GM06990 (cell line): ENCODE measurements around the gene ZNF471.
A peak's percentile ranks its signal among the peaks of the same experiment; 100 is the strongest.

Experiments
- DNase-seq: peaks from one replicate; pipeline ENCODE4 v3.0.0-alpha.2; 2011; ENCODE audit not compliant: insufficient read length; ENCODE audit errors: extremely low read depth
- H3K27me3 ChIP-seq: replicated peaks from 2 replicates; pipeline ENCODE4 v1.6.0; 2011; ENCODE audit warnings: low read length; ENCODE audit not compliant: control insufficient read depth, insufficient read depth
- H3K36me3 ChIP-seq: 2 replicates; pipeline ENCODE4 v1.5.1; 2011; ENCODE audit warnings: low read length; ENCODE audit not compliant: control insufficient read depth, insufficient read depth
- H3K4me3 ChIP-seq: replicated peaks from 2 replicates; pipeline ENCODE4 v1.5.1; 2011; ENCODE audit warnings: low read depth, mild to moderate bottlenecking, control low read depth, low read length
- TF ChIP-seq, protein P1 (sequence below): IDR thresholded peaks from 2 replicates; pipeline ENCODE4 v1.5.1; 2011; ENCODE audit warnings: low read length, control low read depth, mild to moderate bottlenecking, inconsistent platforms; ENCODE audit not compliant: insufficient read depth, poor library complexity, severe bottlenecking

Gene ZNF471

GRCh38 chr19:56566904-56567273, 59.2 kb downstream of the ZNF471 start:
- Histone ChIP-seq H3K27me3 (no peaks in the 10 kb centered on the region), H3K36me3 (no peaks in the 10 kb centered on the region), H3K4me3 (peak overlapping the region; percentile 73)
- DNase-seq = no peak
- TF ChIP-seq, protein P1, sequence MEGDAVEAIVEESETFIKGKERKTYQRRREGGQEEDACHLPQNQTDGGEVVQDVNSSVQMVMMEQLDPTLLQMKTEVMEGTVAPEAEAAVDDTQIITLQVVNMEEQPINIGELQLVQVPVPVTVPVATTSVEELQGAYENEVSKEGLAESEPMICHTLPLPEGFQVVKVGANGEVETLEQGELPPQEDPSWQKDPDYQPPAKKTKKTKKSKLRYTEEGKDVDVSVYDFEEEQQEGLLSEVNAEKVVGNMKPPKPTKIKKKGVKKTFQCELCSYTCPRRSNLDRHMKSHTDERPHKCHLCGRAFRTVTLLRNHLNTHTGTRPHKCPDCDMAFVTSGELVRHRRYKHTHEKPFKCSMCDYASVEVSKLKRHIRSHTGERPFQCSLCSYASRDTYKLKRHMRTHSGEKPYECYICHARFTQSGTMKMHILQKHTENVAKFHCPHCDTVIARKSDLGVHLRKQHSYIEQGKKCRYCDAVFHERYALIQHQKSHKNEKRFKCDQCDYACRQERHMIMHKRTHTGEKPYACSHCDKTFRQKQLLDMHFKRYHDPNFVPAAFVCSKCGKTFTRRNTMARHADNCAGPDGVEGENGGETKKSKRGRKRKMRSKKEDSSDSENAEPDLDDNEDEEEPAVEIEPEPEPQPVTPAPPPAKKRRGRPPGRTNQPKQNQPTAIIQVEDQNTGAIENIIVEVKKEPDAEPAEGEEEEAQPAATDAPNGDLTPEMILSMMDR = no peak

DNA sequence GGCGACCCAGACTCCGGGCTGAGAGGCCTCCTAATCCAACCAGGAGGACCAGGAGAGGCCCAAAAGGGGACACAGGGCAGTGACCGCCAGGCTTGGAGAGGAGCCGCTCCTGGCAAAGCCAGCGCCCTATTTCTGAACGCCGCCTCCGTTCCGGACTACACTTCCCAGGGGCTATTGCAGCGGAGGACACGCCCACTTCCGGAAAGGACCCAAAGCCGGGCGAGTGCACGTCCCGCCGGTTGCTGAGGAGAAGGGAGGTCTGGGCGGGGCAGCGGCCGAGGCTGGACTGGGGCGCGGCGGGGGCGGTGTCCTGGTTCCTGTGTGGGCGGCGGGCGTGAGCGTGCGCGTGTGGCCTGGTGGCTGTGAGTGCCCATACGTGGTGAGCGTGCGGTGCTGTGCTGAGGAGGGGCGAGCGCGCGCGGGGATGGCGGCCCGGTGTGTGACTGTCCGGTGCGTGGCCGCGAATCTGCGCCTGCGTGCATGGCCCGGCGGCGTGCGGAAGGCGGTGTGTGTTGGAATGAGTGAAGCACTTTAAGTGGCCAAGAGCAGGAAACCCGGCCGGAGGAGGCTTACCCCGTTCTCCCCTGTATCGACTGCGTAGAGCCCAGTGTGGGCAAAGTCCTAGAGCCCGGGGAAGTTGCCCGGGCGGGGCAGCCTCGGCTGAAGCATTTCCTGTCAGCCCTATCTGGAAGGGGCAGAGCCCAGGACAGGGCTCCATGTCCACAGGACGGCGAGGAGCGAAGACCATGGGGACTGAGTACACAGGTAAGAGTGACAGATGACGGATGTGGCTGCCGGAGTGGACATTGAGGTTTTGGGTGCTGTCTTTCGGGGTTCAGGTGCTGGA, 59.8 kb downstream of the ZNF471 start, which contains the start of gene ZNF470:
Gene ZNF470 (plus strand): TSS at position 195 of the 847 bp plus-strand sequence. CDS start 2,844 bp downstream, outside the sequence.
- DNase-seq = peak; percentile 88
- Histone ChIP-seq H3K27me3 (no peaks in the 10 kb centered on the region), H3K36me3 (no peaks in the 10 kb centered on the region), H3K4me3 (peak within 1 kb of the TSS; percentile 73)
- TF ChIP-seq, protein P1 = no peak

GRCh38 chr19:56572589-56572988, 64.9 kb downstream of the ZNF471 start:
- DNase-seq = no peak
- TF ChIP-seq, protein P1 = no peak
- no peak overlapping the region for H3K4me3 ChIP-seq
- H3K36me3 ChIP-seq = no peaks in the 10 kb centered on the region
- no peaks in the 10 kb centered on the region for H3K27me3 ChIP-seq

DNA sequence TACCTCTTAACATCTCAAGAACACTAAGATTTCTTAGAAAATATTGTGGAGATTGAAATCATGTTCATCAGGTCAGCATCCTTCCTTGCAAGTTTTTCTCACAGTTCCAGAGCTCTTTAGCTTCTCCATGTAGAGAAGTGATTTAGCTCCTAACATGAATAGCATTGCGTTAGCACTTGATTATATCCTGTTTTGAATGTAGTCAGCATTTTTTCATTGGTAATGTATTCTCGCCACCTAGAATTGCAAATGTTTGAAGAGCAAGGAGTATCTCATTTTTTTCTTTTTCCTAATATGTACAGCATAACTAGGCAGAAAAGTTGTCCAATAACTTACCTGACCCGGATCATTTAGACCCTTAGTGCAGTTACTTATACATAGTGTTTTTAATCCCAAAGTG, 66.3 kb downstream of the ZNF471 start:
- TF ChIP-seq, protein P1 = no peak
- no peak for DNase-seq
- Histone ChIP-seq H3K4me3 (no peak overlapping the region), H3K36me3 (no peaks in the 10 kb centered on the region), H3K27me3 (no peaks in the 10 kb centered on the region)

GRCh38 chr19:56577719-56578602, 70.3 kb downstream of the ZNF471 start:
- no peak for DNase-seq
- Histone ChIP-seq H3K36me3 (no peaks in the 10 kb centered on the region), H3K4me3 (no peak overlapping the region), H3K27me3 (no peaks in the 10 kb centered on the region)
- TF ChIP-seq, protein P1 = no peak
